HepG2 (cell line): Measurements from ENCODE around the gene UCMA. TPM values are rescaled to one million over a fixed set of nuclear protein-coding genes. Genes with fewer than 3 reads are reported as not detected.

Experiments used
- ATAC-seq: fragments of 200-7000 bp; cut with Tn5 transposase; 3 replicates; pipeline ENCODE4 v1.9.1; 2020; ENCODE audit warnings: mild to moderate bottlenecking, moderate library complexity
- BruUV-seq: library from RNA; stranded (reverse); fragments of 400-500 nt; replicated peaks from 2 replicates; lab custom pipeline; 2021; lab: Mats Ljungman, UMichigan
- CTCF ChIA-PET: fragments of 300-600 bp; formaldehyde crosslinking; extraction: SDS; loops from one replicate; lab custom pipeline; 2021; ENCODE audit warnings: low total read pairs, inconsistent platforms, low intra/inter-chr PET ratio; lab: Yijun Ruan, JAX
- POLR2A ChIA-PET: fragments of 350-600 bp; sonication (Branson Sonifier 250); formaldehyde crosslinking; loops from one replicate; lab custom pipeline; 2020; ENCODE audit warnings: antibody characterized with exemption, inconsistent platforms; lab: Yijun Ruan, JAX
- DNase-seq: peaks from one replicate; pipeline ENCODE4 v3.0.0-alpha.2; 2015; ENCODE audit warnings: low spot score
- FAIRE-seq: peaks from 3 replicates; lab custom pipeline; 2011; peaks lifted over from hg19 to GRCh38; lab: Jason Lieb, UNC
- H2AFZ ChIP-seq: one replicate; pipeline ENCODE4 v1.6.1; 2011; ENCODE audit warnings: low read length, inconsistent platforms
- H3K27ac ChIP-seq: fragments of 300-600 bp; 3 replicates; pipeline ENCODE4 v1.8.0; 2011; ENCODE audit warnings: mixed run types, mild to moderate bottlenecking, mixed read lengths, low read length, inconsistent platforms; ENCODE audit not compliant: insufficient read depth; ENCODE audit errors: extremely low read length
- H3K27me3 ChIP-seq, 2 experiments: fragments of 200-600 bp in 1 of 2; 2 replicates in 1 of 2; 3 replicates in 1 of 2; pipeline versions ENCODE4 v1.6.0 to v1.8.0; 2011; ENCODE audit warnings: low read length in 2 of 2, mild to moderate bottlenecking in 2 of 2, moderate library complexity in 2 of 2, inconsistent platforms in 1 of 2; ENCODE audit not compliant: insufficient read depth in 2 of 2, control insufficient read depth in 1 of 2
- H3K36me3 ChIP-seq, 2 experiments: fragments of 200-600 bp in 1 of 2; replicated peaks in 1 of 2; 2 replicates in 1 of 2; 3 replicates in 1 of 2; pipeline versions ENCODE4 v1.5.1 to v1.8.0; 2011; ENCODE audit warnings: low read length in 2 of 2, inconsistent platforms in 1 of 2; ENCODE audit not compliant: insufficient read depth in 2 of 2, control insufficient read depth in 1 of 2
- H3K4me1 ChIP-seq: 2 replicates; pipeline ENCODE4 v1.5.1; 2012; ENCODE audit warnings: low read length, inconsistent platforms; ENCODE audit not compliant: insufficient read depth
- H3K4me2 ChIP-seq: 2 replicates; pipeline ENCODE4 v1.6.0; 2011; ENCODE audit warnings: low read depth, low read length, inconsistent platforms
- H3K4me3 ChIP-seq, 3 experiments: fragments of 200-600 bp in 1 of 3; sonication (generic), shearing (Covaris generic) in 1 of 3; replicated peaks in 1 of 3; 2 replicates each; pipeline ENCODE4 v1.5.1; 2011 to 2016; ENCODE audit warnings: low read length in 3 of 3, inconsistent platforms in 2 of 3, low read depth in 2 of 3, mild to moderate bottlenecking in 2 of 3, control low read depth in 1 of 3, mixed read lengths in 1 of 3; ENCODE audit not compliant: insufficient read depth in 1 of 3
- H3K79me2 ChIP-seq: one replicate; pipeline ENCODE4 v1.6.1; 2011; ENCODE audit warnings: low read length, inconsistent platforms; ENCODE audit not compliant: insufficient read depth
- H3K9ac ChIP-seq: 2 replicates; pipeline ENCODE4 v1.6.0; 2011; ENCODE audit warnings: mild to moderate bottlenecking, low read depth, low read length, inconsistent platforms; ENCODE audit not compliant: insufficient read depth
- H3K9me3 ChIP-seq: 2 replicates; pipeline ENCODE4 v1.5.1; 2012; ENCODE audit warnings: mild to moderate bottlenecking, low read length
- H4K20me1 ChIP-seq: 2 replicates; pipeline ENCODE4 v1.6.0; 2011; ENCODE audit warnings: inconsistent platforms, mild to moderate bottlenecking, low read length, moderate library complexity; ENCODE audit not compliant: insufficient read depth
- CBFB ChIP-seq: sonication (generic); formaldehyde crosslinking; IDR thresholded peaks from 2 replicates; pipeline ENCODE4 v1.4.0; 2020; ENCODE audit warnings: missing genetic modification reagents
- E2F5 ChIP-seq: sonication (generic); formaldehyde crosslinking; conservative IDR thresholded peaks from 2 replicates; pipeline ENCODE4 v1.4.0; 2020; ENCODE audit warnings: missing genetic modification reagents
- FOXO4 ChIP-seq: sonication (generic); formaldehyde crosslinking; conservative IDR thresholded peaks from 2 replicates; pipeline ENCODE4 v1.8.1; 2023; ENCODE audit warnings: missing genetic modification reagents
- HNRNPUL1 ChIP-seq: fragments of 200-400 bp; formaldehyde crosslinking; IDR thresholded peaks from 2 replicates; pipeline ENCODE4 v1.6.1; 2017; ENCODE audit warnings: low read depth, mild to moderate bottlenecking, low read length, moderate library complexity
- KAT8 ChIP-seq: IDR thresholded peaks from 2 replicates; pipeline ENCODE4 v1.6.1; 2016; ENCODE audit warnings: missing genetic modification reagents, missing compliant biosample characterization
- MTF1 ChIP-seq: sonication (generic); formaldehyde crosslinking; IDR thresholded peaks from 2 replicates; pipeline ENCODE4 v1.5.0; 2020; ENCODE audit warnings: missing genetic modification reagents
- NCOR1 ChIP-seq: fragments of 200-600 bp; sonication (generic); IDR thresholded peaks from 2 replicates; pipeline ENCODE4 v1.7.0; 2017; ENCODE audit warnings: antibody characterized with exemption, low read length, borderline replicate concordance
- PHB2 ChIP-seq: fragments of 450-650 bp; IDR thresholded peaks from 2 replicates; pipeline ENCODE4 v1.6.1; 2018; ENCODE audit not compliant: partially characterized antibody
- ZBTB25 ChIP-seq: IDR thresholded peaks from 2 replicates; pipeline ENCODE4 v1.6.1; 2018; ENCODE audit warnings: missing genetic modification reagents
- ZFP90 ChIP-seq: sonication (generic); formaldehyde crosslinking; IDR thresholded peaks from 2 replicates; pipeline ENCODE4 v1.8.0; 2022; ENCODE audit warnings: missing genetic modification reagents, mild to moderate bottlenecking, inconsistent platforms, borderline replicate concordance
- ZMYM2 ChIP-seq: sonication (generic); formaldehyde crosslinking; IDR thresholded peaks from 2 replicates; pipeline ENCODE4 v1.8.0; 2022; ENCODE audit warnings: mild to moderate bottlenecking, missing genetic modification reagents
- ZNF564 ChIP-seq: sonication (generic); formaldehyde crosslinking; IDR thresholded peaks from 2 replicates; pipeline ENCODE4 v1.8.1; 2023; ENCODE audit warnings: mild to moderate bottlenecking, missing genetic modification reagents
- WGBS: methylation state at CpG from one replicate; pipeline ENCODE4 v1.1.6; 2017; ENCODE audit warnings: low lambda C conversion rate; 5-methylcytosine and 5-hydroxymethylcytosine counted together
- in situ Hi-C: cut with HindIII; loops from 2 replicates; pipeline ENCODE4 v1.10.0; 2017; ENCODE audit warnings: low pct_unique_long_range_greater_than_20kb; ENCODE audit not compliant: extremely low pct_ligation_motif_present
- intact Hi-C: fragments of 100-400 bp; cut with micrococcal nuclease; formaldehyde crosslinking; loops from one replicate; pipeline ENCODE4 v1.10.0; 2022; ENCODE audit not compliant: unreplicated experiment
- polyA plus RNA-seq, 8 experiments: library from polyadenylated mRNA; depleted of rRNA in 3 of 8; stranded (reverse) in 7 of 8; unstranded in 1 of 8; fragments of >200 nt; fragmentation: Illumina TruSeq in 4 of 8; extraction: Trizol in 4 of 8; gene quantifications; 2 replicates each; pipeline versions ENCODE4 v1.2.1 to v1.2.3, GENCODE V29; 2011 to 2016; ENCODE audit warnings: low read depth in 4 of 8, missing spikeins in 1 of 8, mixed read lengths in 1 of 8; ENCODE audit not compliant: insufficient read depth in 1 of 8
- total RNA-seq, 5 experiments: library from RNA; depleted of rRNA; stranded (reverse); fragments of >200 nt; fragmentation: Illumina TruSeq; extraction: Trizol; gene quantifications; 2 replicates each; pipeline ENCODE4 v1.2.3, GENCODE V29; 2016; ENCODE audit warnings: low read depth in 1 of 5

Gene UCMA
- total and polyA plus RNA-seq, 2 of the 13 experiments (the other 11 are each of a cell fraction or from before 2014, with no cell fraction given), result not detected

GRCh38 chr10:13268841-13269240 lies 34.7 kb upstream of the UCMA start (continued):
- TF ChIP-seq KAT8 (CRISPR knock-in tag), result no peak
- TF ChIP-seq ZNF564, result no peak

DNA sequence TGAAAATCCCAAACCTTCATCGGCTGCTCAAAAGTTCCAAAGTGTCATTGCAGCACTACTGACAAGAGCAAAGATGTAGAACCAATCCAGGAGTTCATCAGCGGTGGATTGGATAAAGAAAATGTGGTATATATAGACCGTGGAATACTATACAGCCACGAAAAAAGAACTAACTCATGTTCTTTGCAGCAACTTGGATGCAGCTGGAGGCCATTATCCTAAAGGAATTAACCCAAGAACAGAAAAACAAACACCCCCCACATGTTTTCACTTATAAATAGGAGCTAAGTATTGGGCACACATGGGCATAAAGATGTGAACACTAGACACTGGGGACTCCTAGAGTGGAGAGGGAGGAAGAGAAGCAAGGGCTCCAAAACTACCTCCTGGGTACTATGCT lies 34.1 kb upstream of the UCMA start:
- Histone ChIP-seq H3K9me3 (no peaks in the 10 kb centered on the region), H3K79me2 (no peaks in the 10 kb centered on the region), H3K27ac (no peak overlapping the region), H3K4me3 (no peak overlapping the region), H3K4me2 (no peak overlapping the region), H3K27me3 (no peaks in the 10 kb centered on the region), H3K36me3 (no peaks in the 10 kb centered on the region), H4K20me1 (no peaks in the 10 kb centered on the region), H2AFZ (no peak overlapping the region), H3K9ac (no peak overlapping the region), H3K4me1 (peaks cover 32% of the 10 kb centered on the region)
- BruUV-seq, result no TSS peak
- CTCF ChIA-PET, result no interaction called here
- ATAC-seq (no peak), DNase-seq (no peak), FAIRE-seq (no peak)
- 58% methylated on average over 4 of the region's 4 CpGs for WGBS
- no peak for TF ChIP-seq CBFB (CRISPR knock-in tag)
- no peak for TF ChIP-seq ZBTB25 (CRISPR knock-in tag)
- TF ChIP-seq NCOR1, result no peak
- no peak for TF ChIP-seq ZMYM2 (CRISPR knock-in tag)
- TF ChIP-seq MTF1, result no peak
- no peak for TF ChIP-seq PHB2
- TF ChIP-seq FOXO4, result no peak
- TF ChIP-seq HNRNPUL1, result no peak
- TF ChIP-seq E2F5 (CRISPR knock-in tag), result no peak
- no peak for TF ChIP-seq ZFP90
- in situ Hi-C loops, result no loop called here
- POLR2A ChIA-PET, result no interaction called here
- intact Hi-C loops, result no loop called here
